Esophagus squamous epithelium (tissue), 4 donors: ENCODE results near the gene HELZ2.

Experiments
- CTCF ChIP-seq, 6 experiments: fragments of 450-650 bp in 4 of 6; fragments of 200-600 bp in 2 of 6; sonication (generic) in 2 of 6; IDR thresholded peaks; one replicate each; pipeline ENCODE4 v1.5.1; 2016 to 2019; ENCODE audit warnings: antibody characterized with exemption in 6 of 6, mild to moderate bottlenecking in 4 of 6, moderate library complexity in 4 of 6
- POLR2A ChIP-seq, 4 donors: fragments of 450-650 bp; IDR thresholded peaks; one replicate each; pipeline ENCODE4 v1.6.1; 2017; ENCODE audit warnings: antibody characterized with exemption in 4 of 4, mild to moderate bottlenecking in 4 of 4, moderate library complexity in 3 of 4

GRCh38 chr20:63529180-63529860, 44.7 kb downstream of the HELZ2 start:
- TF ChIP-seq CTCF (IDR thresholded peaks at IDR 0.05) (no peak), POLR2A (IDR thresholded peaks at IDR 0.05) (no peak)
